HG03521 (cell line): ENCODE data around the gene DNAJB13.

ENCODE experiments used
- ATAC-seq: cut with Tn5 transposase; IDR thresholded peaks from one replicate; pipeline ENCODE4 v1.9.1; 2021; ENCODE audit warnings: mild to moderate bottlenecking, moderate library complexity; ENCODE audit not compliant: unreplicated experiment

Gene DNAJB13

DNA sequence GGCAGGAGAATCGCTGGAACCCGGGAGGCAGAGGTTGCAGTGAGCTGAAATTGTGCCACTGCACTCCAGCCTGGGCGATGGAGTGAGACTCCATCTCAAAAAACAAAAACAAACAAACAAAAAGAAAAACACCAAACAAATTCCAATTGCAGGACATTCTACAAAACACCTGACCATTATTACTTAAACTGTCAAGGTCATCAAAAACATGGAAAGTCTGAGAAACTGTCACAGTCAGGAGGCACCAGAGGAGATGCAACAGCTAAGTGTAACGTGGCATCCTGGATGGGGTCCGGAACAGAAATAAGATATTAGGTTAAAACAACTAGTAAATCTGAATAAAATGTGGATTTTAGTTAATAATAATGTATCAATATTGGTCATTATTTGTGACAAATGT is 914 bp upstream of the DNAJB13 start:
- no peak for ATAC-seq

DNA sequence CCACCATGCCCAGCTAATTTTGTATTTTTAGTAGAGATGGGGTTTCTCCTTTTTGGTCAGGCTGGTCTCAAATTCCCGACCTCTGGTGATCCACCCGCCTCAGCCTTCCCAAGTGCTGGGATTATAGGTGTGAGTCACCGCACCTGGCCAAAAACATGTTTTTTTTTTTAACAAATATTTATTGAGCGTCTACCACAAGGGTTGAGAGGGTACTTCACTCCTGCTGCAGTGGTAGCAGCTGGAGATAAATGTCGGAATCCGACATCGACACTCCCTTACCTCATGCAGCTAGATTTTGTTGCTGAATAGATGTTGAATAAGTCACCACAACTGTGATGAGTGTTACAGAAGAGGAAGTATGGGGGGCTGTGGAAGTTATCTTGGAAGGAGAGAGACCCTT is 971 bp downstream of the DNAJB13 start:
- no peak for ATAC-seq

DNA sequence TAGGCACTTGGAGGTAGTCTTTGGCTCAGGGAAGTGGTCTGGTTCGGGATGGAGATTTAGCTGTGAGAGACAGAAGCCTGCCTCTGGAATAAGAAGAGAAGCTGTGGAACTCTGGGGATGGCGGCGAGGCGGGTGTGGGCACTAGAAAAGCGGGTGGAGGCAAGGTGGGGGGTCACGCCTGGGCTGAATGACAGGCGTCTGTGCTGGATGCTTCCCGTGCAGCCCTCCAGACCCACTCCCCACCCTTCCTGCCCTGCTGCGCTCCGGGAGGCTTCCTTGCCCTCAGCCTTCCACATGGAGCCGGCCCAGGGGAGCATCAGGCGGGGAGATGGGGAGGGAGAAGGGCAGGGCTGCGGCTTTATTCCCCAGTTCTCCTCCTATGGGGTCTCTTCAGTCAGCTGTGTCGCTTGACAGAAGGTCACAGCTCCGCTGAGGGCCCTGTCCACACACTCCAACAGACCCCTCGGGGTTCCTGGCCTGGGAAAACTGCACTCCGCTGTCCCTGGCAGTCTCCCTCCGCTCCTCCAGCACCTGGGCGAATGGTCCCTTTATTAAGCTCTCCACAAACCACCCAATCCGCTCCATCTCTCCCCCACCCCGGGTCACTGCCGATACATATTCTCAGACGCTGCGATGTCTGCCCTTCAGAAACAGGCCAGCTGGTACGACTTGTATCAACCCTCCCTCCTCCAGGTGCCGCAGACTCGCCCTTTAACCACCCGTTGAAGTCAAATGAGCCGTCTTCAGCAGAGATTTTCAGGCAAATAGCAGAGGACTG is 6.2 kb downstream of the DNAJB13 start:
- no peak for ATAC-seq

DNA sequence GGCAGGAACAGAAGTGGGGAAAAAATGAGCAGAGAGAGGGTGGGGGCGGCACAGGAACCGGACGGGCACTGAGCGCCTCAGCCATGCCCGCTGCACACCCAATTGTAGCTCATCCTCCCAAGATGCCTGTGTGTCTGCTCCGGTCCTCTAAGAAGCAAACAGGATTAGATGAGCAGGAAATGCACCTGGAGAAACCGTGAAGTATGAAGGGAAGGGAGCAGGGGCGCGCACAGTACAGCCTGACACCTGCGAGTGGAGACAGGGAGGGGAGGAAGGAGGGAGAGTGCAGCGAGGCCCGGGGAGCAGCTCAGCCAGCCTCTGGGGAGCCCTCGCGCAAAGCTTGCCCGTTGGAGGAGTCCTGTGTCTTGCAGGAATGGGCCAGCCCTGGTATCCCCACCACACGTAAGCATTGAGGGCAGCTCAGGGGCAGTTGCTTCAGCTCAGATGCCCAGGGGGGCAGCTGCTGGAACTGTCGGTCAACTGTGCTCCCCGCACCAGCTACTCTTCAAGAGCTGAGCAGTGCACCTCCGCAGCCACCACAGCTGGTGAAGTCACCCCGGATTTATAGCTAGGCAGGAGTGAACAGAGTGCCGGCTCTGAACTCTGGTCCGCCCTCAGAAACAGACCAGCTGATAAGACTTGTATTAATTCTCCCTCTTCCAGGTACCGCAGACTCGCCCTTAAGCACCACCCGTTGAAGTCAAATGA is 7.0 kb downstream of the DNAJB13 start:
- ATAC-seq = no peak

DNA sequence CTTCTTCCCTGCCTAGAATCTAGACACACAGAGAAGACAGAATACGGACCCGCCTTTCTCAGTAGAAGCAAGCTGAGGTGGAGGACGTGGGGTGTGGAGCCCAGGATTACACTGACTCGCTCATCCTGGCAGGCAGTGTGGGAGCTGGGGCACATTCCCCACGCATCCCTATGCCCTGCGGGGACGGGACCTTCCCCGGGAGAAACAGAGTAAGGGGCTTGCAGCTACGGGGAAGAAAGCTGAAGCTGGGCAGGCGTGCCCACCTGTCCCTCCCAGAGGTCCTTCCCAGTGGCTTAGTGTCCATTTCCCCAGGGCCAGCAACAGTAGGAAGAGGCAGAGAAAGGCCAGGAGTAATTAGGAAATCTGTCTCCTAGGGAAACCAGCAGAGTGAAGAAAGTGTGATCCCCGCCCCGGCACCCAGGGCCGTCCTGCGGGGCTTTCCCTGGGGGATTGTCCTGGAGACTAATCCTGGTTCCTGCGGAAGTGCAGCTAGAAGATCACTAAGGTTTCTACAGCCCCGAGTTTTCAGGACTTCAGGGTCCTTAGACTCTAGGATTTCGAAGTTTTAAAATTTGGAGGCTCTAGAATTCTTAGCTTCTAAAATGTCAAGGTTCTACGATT is 7.8 kb downstream of the DNAJB13 start:
- ATAC-seq = no peak

DNA sequence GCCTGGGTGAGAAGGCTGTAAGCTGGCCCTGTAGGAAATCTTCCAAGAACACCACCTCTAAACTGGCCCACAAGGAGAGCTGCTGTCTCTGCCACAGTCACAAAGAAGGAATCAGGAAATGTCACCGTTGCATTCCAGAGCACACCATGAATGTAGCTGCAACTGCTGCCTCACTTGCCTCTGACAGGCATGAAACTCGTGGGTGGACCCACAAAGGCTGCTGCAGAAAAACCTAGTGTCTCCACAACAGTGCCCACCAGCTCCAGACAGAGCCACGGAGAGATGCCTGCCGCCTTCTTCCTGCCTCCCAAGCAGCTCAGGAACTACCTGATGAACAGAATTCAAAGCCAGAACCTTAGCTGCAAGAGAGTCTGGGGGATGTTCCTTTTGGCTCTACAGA is 10.5 kb downstream of the DNAJB13 start:
- no peak for ATAC-seq

DNA sequence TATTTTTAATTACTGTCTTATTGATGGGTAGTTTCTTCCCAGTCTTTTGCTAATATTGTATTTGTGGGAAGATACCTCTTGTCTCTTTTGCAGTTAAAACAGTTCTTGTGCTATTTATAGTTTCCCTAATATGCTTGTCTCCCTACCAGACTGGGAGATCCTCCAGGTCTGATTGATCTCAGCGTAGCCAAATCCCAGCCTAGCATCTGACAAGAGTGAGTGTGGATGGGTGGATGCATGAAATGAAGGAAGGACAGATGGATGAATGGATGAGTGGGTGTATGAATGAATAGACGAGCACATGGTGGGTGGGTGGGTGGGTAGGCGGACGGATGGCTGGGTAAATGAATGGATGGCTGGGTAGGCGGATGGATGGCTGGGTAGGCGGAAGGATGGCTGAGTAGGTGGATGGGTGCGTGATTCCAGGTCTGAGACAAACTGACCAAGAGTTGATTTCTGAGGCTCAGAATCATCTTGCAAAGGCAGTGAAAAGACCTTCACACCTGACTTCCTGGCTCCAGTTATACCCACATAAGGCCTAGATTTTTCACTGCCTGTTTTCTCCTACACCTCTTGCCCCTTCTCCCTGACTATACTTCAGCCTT is 11.4 kb downstream of the DNAJB13 start:
- ATAC-seq = no peak

GRCh38 chr11:73963861-73964260 is 13.0 kb downstream of the DNAJB13 start:
- ATAC-seq = no peak

DNA sequence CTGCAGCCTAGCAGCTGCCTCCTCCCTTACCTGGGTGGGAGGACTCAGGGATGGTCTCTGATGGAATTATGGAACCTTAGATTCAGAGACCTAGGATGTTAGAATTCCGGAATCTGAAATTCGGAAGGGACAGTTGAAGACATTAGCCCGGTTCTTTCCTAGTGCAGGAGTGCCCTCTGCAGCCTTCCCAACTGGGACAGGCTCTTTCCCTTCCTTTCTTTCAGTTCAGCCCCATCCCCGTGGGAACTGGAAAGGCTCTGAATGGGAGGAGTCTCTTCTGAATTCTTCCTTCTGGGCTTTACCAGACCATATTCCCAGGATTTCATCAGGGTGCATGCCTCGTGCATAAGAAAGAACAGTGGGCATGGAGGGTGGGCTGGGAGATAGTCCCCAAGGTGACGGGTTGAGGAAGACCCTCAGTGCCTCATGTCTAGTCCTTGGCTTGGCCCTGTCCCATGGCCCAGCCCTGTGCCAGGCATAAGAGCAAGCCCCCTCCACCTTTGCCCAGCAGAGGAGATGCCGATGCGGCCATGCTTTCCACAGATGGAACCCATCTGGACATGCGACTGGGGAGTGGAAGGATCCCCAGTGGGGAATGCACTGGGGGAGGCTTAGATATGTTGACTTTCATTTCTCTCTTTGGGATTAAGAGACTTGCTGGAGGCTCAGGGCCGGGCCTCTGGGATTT is 14.4 kb downstream of the DNAJB13 start:
- no peak for ATAC-seq

- ATAC-seq = no peak
Observed at GRCh38 chr11:73965764-73966121, 14.9 kb downstream of the DNAJB13 start.

DNA sequence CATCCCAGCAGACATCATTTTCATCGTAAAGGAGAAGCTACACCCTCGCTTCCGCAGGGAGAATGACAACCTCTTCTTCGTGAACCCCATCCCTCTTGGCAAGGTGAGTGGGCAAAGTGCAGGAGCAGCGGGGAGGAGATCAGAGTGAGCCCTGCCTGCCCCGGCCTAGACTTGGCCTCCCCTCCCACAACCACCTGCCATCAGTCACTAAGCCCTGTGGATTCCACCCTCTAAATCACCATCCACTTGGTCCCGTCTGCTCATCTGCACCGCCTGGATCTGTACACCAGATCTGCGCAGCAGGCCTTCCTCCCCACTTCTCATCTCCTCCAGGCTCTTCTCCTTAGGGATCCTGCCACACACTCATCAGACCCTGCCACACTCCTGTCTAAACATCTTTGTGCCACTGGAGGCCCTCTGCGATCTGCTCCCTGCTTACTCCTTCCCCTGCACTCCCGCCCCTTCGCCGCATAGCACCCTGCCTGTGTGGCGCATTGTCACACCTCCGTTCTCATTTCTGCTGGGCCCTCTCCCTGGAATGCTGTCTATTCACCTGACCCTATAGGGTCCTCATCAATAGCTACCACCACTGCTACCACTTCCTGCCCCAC is 17.6 kb downstream of the DNAJB13 start:
- no peak for ATAC-seq

DNA sequence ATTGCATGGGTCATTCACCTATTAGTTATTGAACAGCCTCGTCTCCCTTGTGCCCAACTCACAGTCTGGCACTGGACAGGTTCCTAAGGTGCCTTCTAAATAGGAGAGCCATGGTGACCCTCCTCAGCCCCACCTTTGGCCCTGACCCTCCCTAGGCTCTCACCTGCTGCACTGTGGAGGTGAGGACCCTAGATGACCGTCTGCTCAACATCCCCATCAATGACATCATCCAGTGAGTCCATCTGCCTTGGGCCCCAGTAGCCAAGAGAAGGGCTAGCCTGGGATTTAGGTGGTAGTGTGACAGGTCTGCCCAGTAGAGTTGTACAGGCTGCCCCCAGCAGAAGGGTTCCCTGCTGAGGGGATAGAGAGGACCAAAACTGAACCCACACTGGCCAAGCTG is 18.3 kb downstream of the DNAJB13 start:
- no peak for ATAC-seq

GRCh38 chr11:73969991-73970800 is 19.4 kb downstream of the DNAJB13 start:
- ATAC-seq = no peak

GRCh38 chr11:73971175-73971719 is 20.4 kb downstream of the DNAJB13 start:
- no peak for ATAC-seq

DNA sequence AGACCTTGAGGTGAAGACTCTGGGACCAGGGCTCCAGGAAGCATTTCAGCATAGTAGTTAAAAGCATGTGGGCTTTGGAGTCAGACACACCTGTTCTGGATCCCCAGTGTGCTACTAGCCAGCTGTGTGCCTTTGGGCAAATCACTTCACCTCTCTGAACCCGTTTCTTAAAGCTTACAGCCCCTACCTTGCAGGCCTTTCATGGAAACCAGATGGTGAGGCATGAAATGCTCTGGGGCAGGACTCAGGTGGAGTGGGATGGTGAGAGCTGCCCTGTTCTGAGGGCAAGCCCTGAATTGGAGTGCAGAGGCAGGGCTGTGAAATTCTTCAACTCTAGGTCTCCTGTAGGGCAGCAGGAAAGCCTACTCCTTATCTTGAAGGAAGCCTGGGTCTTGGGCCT is 21.4 kb downstream of the DNAJB13 start:
- ATAC-seq = no peak

DNA sequence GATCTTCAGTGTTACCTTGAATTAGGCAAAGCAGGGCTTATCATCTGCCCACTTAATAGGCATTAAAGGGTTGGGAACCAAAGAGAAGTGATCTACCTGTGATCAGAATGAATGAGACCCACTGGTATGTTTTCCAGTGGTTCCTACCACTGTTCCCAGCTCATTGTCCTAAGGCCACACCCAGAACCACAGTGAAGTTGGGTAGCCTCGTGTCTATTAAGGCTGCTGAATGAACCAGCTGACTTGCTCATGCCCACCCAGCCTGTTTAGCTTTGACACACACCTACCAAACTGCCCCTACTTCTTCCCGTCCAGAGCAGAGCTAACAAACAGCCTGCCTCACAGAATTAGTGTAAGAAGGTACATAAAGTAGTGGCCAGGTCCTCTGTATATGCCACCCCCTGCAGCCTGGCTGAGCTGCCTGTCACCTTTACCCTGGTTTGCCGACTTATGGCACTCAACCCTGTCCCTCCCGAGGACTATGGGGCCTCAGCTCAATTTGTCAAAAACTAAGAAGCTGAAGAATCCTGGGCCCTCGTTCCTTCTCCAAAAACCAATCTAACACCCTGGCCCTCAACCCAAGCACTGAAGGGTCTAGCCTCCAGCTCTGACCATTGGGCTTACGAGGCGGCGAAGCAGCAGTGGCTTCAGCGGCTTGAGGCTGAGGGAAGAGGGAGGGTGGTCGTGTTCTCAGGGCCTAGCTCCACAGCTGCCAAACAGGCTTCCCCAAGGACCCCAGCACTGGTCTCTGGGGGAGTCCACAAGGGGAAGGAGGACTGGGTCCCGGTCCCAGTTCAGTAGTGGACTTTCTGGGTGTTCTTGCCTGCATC is 22.0 kb downstream of the DNAJB13 start:
- ATAC-seq = no peak

GRCh38 chr11:73974604-73975478 is 24.0 kb downstream of the DNAJB13 start:
- no peak for ATAC-seq

GRCh38 chr11:73975479-73975757 is 24.6 kb downstream of the DNAJB13 start:
- no peak for ATAC-seq
